NCI-H82 treated with DMSO at 0.1 percent for 48 hours (cell line): ENCODE data around the gene SPACA4.
"Not testable (repeated sequence)": the region's sequence is repeated elsewhere in the genome, so short reads cannot be mapped to it uniquely, and the experiment has no call there.

Experiments used
- DNase-seq: peaks from one replicate; lab custom pipeline; 2025; ENCODE audit not compliant: unreplicated experiment; lab: John Stamatoyannopoulos, UW

Gene SPACA4, protein sequence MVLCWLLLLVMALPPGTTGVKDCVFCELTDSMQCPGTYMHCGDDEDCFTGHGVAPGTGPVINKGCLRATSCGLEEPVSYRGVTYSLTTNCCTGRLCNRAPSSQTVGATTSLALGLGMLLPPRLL

DNA sequence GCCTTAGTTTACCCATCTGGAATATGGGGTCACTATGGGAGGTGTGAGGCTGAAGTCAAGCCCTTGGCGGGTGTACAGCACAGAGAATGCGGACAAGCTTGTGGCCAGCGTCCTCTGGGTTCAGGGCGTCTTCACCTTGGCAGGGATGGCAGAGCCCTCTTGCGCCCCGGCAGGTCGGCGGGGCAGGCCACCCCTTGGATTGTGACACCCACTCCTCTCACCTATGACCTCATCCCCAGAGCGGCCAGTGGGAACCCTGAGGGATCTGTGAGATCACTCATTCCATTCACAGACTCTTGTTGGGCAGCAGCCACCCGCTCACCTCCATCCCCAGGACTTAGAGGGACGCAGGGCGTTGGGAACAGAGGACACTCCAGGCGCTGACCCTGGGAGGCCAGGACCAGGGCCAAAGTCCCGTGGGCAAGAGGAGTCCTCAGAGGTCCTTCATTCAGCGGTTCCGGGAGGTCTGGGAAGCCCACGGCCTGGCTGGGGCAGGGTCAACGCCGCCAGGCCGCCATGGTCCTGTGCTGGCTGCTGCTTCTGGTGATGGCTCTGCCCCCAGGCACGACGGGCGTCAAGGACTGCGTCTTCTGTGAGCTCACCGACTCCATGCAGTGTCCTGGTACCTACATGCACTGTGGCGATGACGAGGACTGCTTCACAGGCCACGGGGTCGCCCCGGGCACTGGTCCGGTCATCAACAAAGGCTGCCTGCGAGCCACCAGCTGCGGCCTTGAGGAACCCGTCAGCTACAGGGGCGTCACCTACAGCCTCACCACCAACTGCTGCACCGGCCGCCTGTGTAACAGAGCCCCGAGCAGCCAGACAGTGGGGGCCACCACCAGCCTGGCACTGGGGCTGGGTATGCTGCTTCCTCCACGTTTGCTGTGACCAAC, at the start of gene SPACA4:
Gene SPACA4, plus strand, starts transcription at position 280 of the 896 bp plus-strand sequence. Its CDS starts 237 bp downstream, at position 517.
- DNase-seq: no peak

DNA sequence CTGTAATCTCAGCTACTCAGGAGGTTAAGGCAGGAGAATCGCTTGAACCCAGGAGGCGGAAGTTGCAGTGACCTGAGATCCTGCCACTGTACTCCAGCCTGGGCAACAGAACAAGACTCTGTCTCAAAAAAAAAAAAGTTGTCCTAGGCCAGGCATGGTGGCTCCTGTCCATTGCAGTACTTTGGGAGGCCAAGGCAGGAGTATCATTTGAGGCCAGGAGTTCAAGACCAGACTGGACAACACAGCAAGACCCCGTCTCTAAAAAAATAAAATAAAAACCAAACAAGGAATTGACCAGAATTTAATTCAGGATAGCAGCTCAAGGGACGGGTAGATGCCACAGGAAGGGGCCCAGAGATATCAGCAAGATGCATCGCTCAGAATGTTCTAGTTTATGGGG, 49.7 kb upstream of the SPACA4 start:
- DNase-seq: no peak

DNA sequence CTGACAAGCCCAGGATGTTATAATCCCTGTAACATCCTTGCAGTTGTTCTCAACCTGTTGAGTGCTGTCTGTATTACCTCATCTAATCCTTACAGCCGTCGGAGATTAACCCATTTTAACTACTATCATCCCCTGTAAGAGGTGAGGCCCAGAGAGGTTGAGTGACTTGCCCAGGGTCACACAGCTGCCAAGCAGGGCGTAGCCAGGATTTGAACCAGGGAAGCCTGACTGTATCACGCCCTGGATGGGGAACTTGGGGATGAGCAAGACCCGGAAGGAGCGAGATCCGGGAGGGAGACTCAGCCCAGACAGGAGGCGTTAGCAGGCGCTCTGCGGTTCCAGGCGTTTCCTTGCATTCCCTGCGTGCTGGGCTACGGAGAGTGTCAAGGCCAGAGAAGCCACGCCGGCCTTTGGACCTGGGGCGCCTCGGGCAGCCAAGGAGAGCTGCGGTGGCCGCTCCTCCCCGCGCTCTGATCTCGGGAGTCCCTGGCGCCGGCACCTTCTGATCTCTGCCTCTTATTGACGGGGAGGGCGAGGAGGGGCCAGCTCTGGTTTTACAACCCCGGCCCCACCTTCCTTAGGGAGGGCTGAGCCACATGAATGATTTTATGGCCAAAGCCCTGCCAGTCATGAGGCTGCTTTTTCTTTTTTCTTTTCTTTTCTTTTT, 48.4 kb upstream of the SPACA4 start:
- DNase-seq: no peak

DNA sequence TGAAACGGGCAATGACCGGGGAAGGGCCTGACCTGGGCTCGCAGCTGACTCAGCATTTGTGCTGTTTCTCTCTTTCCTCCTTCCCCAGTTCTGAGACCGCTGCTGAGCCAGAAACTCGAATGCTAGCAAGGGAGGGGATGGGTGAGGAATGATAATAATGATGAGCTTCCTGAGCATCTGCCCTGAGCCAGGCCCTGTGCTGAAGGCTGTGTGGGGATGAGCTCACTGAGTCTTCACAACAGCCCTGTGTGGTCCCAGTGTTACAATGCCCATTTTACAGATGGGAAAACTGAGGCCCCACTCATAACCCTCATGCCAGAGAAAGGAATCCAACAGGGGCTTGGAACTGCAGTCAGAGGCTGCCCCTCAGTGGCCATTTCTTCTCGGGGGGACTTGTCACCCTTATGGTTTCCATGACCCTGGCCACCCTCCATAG, 46.4 kb upstream of the SPACA4 start:
- no peak for DNase-seq

DNA sequence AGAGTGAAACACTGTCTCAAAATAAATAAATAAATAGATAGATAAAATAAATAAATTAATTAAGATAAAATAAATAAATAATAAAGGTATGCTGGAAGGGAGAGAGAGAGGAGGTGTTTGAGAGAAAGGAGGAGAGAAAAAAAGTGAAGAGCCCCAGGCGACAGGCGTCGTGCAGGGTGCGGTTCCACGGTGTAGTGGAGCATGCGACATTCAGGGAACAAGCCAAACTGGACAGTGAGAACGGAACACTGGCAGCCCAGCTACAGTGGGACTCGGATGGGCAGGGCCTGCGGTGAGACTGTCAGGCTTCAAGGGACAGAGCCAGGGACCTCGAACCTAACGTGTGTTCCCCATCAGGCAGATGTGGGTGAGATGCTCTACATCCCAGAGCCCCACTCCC, 45.1 kb upstream of the SPACA4 start:
- no peak for DNase-seq

DNA sequence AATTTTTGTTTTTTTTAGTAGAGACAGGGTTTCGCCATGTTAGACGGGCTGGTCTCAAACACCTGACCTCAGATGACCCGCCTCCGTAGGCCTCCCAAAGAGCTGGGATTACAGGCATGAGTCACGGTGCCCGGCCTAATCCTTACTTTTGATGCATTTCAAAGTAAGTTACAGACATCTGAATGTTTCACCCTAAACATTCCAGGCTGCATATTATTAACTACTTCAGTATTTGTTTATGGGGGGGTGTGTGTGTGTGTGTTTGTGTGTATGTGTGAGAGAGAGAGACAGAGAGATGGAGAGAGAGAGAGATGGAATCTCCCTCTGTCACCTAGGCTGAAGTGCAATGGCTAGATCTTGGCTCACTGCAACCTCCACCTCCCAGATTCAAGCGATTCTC, 41.5 kb upstream of the SPACA4 start:
- no peak for DNase-seq

DNA sequence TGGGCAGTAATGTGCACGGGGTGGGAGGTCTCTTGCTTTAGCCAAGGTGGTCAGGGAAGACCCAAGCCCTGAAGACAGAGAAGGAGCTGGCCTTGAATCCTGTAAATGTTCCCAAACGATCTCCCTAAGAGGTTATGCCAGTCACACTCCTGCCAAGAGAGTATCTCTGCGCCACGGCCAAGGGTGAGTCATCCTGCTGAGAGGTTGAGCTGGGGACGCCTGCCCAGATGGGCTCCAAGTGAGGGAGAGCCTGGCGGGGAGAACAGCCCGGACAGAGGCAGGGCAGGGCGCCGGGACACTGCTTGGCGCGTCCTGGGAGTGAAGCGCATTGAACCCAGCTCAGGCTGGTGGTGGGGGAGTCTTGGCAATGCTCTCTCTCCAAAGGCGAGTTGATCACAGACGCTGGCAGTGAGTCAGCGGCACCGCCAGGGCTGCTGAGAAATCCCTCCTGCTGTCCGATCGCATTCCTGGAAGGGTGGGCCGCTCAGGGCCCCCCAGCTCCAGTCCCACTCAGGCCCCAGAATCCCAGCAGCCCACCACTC, 38.1 kb upstream of the SPACA4 start:
- DNase-seq: no peak

DNA sequence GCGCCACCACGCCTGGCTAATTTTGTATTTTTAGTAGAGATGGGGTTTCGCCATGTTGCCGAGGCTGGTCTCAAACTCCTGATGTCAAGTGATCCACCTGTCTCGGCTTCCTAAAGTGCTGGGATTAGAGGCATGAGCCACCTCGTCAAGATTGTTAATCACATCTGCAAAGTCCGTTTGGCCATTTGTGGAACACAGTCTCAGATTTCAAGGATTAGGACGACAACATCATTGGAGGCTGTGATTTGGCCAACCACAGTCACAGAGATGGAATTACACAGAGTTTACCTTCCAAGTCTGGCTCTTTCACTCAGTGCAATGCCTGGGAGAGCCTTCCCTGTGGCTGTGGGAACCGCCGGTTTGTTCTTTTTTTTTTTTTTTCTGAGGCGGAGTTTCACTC, 36.7 kb upstream of the SPACA4 start:
- peak; percentile 89 for DNase-seq

DNA sequence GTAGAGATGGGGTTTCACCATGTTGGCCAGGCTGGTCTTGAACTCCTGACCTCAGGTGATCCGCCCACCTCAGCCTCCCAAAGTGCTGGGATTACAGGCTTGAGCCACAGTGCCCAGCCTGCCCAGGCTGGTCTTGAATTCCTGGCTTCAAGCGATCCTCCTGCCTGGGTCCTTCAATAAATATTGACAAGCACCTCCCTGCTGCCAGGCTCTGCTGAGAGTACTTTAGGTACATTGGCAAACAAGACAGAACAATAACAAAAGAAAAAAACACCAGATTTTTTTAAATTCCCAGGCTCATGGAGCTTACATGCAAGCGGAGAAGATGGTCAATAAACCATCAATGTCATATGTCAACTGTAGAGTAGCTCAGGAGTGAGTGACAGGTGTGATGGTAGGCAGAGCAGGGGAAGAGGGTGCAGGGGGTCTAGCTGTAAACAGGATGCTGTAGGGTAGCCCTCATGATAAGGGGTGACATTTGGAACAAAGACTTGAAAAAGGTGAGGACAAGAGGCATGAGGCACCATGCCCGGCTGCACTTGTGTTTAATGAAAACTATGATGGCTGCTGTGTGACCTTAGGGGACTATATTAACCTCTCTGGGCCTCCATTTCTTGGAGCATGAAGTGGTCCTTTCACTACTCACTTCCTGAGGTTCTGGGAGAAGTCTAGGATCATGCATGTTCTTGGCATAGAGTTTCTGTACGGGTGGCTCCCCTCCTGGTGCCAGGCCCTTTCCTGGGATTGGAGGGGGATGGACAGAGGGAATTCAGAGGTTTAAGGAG, 35.0 kb upstream of the SPACA4 start:
- no peak for DNase-seq

DNA sequence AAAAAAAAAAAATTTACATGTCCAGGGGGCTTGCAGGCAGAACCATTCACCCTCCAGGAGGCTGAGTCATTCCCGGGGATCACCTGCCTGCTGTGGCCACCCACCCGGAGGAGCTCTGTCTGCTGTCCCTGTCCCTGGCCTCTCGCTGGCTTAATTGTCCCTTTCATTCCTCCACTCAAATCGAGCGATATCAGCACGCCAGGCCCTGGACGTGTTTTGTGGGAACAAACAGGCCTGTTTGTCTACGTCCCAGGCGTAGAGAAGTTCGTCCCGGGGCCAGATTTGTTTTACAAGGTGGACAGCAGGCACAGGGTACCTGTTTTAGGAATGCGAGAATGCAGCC, 33.4 kb upstream of the SPACA4 start:
- no peak for DNase-seq

DNA sequence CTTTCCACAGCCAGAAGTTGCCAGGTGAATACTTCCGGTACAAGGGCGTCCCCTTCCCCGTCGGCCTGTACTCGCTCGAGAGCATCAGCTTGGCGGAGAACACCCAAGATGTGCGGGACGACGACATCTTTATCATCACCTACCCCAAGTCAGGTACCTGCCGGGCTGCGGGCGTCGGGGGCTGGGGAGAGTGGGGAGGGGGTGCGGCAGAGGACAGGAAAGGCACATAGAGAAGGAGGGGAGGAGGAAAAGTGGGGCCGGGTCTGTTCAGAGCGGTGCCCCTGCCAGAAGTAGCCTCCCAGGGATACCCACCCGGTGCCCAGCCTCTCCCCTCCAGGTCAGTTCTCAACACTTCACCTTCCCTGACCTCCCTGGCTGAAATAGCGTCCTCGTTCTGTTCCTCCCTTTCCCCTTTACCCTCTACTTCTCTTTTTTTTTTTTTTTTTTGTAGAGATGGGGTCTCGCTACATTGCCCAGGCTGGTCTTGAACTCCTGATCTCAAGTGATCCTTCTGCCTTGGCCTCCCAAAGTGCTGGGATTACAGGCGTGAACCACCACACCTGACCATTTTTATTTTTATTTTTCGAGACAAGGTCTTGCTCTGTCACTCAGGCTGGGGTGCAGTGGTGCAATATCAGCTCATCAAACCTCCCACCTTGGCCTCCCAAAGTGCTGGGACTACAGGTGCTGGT, 30.5 kb upstream of the SPACA4 start:
- no peak for DNase-seq

DNA sequence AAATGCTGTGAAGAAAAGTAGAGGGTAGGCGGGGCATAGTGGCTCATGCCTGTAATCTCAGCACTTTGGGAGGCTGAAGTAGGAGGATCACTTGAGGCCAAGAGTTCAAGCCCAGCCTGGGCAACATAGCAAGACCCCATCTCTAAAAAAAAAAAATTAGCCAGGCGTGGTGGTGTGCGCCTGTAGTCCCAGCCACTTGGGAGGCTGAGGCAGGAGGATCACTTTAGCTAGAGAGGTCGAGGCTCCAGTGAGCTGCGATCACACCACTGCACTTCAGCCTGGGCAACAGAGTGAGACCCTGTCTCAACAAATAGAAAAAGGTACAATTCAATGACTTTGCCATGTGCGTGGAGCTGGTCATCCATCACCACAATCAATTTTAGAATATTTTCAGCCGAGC, 28.6 kb upstream of the SPACA4 start:
- DNase-seq: not testable (repeated sequence)

DNA sequence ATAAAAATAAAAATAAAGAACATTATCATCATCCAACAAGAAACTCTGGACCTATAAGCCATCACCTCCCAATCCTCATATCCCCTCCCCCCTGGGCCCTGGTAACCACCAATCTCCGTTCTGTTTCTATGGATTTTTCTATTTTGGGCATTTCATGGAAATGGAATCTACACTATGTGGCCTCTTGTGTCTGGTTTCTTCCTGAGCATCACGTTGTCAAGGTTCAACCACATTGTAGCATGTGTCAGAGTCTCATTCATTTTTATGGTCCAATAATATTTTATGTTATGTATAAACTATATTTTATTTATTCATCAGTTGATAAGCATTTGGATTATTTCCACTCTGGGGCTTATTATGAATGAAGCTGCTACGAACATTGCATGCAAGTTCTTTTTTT, 27.7 kb upstream of the SPACA4 start:
- no peak for DNase-seq

DNA sequence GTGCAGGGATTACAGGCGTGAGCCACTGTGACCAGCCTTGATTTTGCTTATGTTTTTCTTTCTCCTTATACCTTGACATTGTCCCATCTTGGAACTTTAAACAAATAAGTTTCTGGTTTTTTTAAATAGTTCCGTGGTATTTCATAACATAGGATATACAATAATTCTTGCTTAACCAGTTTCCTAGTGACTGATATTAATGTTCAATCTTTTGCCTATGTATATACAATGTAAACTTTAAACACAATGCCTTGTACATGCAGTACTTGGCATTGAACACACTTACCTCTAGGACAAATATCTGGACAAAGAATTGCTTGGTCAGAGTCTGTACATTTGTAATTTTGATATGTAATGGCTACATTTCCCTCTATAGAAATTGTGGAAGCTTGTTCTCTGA, 24.4 kb upstream of the SPACA4 start:
- DNase-seq: no peak

DNA sequence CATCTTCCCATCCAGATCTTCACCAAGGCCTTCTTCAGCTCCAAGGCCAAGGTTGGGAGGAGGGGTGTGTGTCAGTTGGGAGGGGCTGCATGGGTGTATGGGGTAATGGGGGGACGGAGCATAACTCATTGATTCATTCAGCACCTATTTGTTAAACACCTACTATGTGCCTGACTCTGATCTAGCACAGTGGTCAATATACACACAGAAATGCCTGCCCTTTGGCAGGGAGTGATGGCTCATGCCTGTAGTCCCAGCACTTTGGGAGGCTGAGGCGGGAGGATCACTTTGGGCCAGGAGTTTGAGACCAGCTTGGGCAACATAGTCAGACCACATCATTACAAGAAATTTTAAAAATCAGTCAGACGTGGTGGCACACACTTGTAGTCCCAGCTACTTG, 19.2 kb upstream of the SPACA4 start:
- DNase-seq: no peak

DNA sequence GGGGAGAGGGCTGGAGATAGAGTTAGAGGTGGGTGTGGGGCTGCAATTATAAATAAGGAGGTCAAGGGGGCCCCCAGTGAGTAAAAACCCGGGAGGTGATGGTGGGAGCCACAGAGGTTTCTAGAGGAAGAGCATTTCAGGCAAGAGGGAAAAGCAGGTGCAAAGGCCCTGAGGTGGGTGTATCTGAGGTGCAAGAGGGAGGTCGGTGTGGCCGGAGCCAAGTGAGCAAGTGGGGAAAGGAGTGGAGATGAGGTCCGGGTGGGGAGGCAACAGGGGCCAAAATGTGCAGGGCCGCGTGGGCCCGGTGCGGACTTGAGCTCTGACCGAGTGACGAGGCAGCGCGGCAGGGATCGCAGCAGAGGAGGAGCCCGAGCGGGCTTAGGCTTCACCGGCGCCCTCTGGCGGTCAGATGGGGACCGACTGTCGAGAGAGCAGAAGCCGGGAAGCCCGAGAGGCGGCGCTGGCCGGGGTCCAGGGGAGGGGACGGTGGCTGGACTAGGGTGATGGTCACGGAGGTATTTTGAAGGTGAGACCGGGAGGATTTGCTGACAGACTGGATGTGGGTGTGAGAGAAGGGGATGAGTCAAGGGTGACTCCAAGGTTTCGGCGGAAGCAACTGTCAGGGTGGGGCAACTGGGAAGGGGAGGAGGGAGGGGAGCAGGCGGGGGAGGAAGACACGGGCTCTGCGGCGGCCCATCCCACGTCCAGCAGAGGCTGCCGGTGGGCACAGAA, 17.7 kb upstream of the SPACA4 start:
- DNase-seq: peak; percentile 66

DNA sequence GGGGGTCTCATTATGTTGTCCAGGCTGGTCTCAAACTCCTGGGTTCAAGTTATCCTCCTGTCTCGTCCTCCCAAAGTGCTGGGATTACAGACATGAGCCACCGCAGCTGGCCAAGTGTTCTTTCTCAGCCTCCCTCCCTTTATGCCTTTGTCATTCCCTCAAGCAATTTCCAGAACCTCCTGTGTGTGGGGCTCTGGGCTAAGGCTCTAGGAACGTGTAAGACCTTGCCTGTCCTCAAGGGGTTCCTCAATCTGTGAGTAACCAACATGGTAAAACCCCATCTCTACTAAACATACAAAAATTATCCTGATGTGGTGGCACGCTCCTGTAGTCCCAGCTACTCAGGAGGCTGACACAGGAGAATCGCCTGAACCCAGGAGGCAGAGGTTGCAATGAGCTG, 15.5 kb upstream of the SPACA4 start:
- DNase-seq: no peak

DNA sequence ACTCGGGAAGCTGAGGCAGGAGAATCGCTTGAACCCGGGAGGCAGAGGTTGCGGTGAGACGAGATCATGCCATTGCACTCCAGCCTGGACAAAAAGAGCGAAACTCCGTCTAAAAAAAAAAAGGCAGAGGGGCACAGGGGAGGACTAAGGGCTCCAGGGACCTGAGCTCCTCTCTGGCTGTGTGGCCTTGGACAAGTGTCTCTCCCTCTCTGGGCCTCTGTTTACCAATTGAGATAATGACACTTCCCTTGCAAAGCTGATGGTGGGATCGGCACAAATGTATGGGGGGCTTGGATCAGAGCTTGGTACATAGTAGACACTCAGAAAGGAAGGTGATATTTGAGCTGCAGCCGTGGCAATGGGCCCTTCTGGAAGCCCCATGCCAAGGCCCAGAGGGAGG, 11.4 kb upstream of the SPACA4 start:
- no peak for DNase-seq

DNA sequence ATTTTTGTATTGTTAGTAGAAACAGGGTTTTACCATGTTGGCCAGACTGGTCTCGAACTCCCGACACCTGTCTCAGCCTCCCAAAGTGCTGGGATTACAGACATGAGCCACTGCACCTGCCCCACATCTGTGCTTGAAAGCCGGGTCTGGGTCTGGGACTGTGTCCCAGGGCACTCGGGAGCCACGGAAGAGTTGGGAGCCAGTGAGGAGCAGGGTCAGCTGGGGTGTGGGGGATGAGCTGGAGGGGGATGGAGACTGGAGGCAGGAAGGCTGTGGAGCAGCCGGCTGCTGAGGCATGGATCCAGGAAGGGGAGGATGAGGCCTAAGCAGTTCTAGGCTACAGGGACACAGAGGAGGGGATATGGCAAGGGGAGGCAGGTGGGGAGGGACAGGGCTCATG, 10.7 kb upstream of the SPACA4 start:
- DNase-seq: no peak

DNA sequence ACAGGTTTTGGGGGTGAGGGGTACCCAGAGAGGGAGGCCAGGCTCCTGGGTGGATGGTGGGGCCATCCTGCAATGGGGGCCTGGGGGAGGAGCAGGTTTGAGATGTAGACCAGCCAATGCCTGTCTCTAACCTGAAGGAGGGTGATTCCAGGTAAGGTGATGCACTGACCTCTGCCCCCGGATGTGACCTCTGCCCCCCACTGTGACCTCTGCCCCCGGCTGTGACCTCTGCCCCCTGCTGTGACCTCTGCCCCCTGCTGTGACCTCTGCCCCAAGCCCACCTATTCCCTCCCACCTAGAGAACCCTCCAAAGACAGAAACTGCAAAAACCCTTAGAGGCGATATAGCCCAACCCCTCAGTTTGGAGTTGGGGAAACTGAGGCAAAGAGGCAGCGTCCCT, 10.3 kb upstream of the SPACA4 start:
- DNase-seq: no peak
